ENCODE results near the gene ELOVL1.
"Not testable (repeated sequence)": the region's sequence is repeated elsewhere in the genome, so short reads cannot be mapped to it uniquely, and the experiment has no call there.

Gene ELOVL1

GRCh38 chr1:43379476-43379875 lies 11.7 kb upstream of the ELOVL1 start:
- DNase-seq: no peak

- no peak for DNase-seq
These were observed 10.0 kb upstream of the ELOVL1 start for GRCh38 chr1:43377831-43378230.

- no peak for DNase-seq
These were observed 9.0 kb upstream of the ELOVL1 start for GRCh38 chr1:43376723-43377235.

- DNase-seq: no peak
These were observed 5.5 kb upstream of the ELOVL1 start for GRCh38 chr1:43373066-43373940.

- DNase-seq: no peak
These were observed 4.4 kb upstream of the ELOVL1 start for GRCh38 chr1:43372172-43372571.

- no peak for DNase-seq
These were observed 2.8 kb upstream of the ELOVL1 start for GRCh38 chr1:43370564-43370963.

- DNase-seq: not testable (repeated sequence)
These were observed 2.0 kb upstream of the ELOVL1 start for GRCh38 chr1:43369779-43370178.

- no peak for DNase-seq
These were observed 822 bp upstream of the ELOVL1 start for GRCh38 chr1:43368646-43369020.

- peak; percentile 59 for DNase-seq
These were observed 546 bp downstream of the ELOVL1 start for GRCh38 chr1:43367026-43367903.

GRCh38 chr1:43366601-43367025 lies 1.2 kb downstream of the ELOVL1 start:
- DNase-seq: no peak

- peak; percentile 41 for DNase-seq
These were observed 1.6 kb downstream of the ELOVL1 start for GRCh38 chr1:43366179-43366578.

GRCh38 chr1:43365678-43366077 lies 2.1 kb downstream of the ELOVL1 start:
- DNase-seq: no peak

GRCh38 chr1:43363935-43364525 lies 3.8 kb downstream of the ELOVL1 start:
- DNase-seq: no peak

GRCh38 chr1:43363283-43363934 lies 4.4 kb downstream of the ELOVL1 start:
- peak; percentile 34 for DNase-seq

GRCh38 chr1:43360616-43361015 lies 7.2 kb downstream of the ELOVL1 start:
- no peak for DNase-seq

- no peak for DNase-seq
These were observed 8.1 kb downstream of the ELOVL1 start for GRCh38 chr1:43359696-43360095.

GRCh38 chr1:43358746-43359693 lies 8.8 kb downstream of the ELOVL1 start, which contains the start of gene CDC20:
TSS of gene CDC20 (plus strand) at chr1:43358981. CDS start at chr1:43359216, 235 bp downstream.
- DNase-seq: peak; percentile 100

GRCh38 chr1:43358121-43358745 lies 9.6 kb downstream of the ELOVL1 start:
- DNase-seq: peak; percentile 34

- no peak for DNase-seq
These were observed 10.6 kb downstream of the ELOVL1 start for GRCh38 chr1:43357251-43357650.

- DNase-seq: no peak
These were observed 12.9 kb downstream of the ELOVL1 start for GRCh38 chr1:43354936-43355335.

GRCh38 chr1:43354471-43354870 lies 13.3 kb downstream of the ELOVL1 start:
- no peak for DNase-seq
